ENCODE data around the gene G6PC2.

- TF ChIP-seq OSR1 (CRISPR knock-in tag; IDR thresholded peaks at IDR 0.05): no peak
- TF ChIP-seq ZFP3 (CRISPR knock-in tag; IDR thresholded peaks at IDR 0.05): no peak
- no peak for TF ChIP-seq CREB5 (CRISPR knock-in tag; IDR thresholded peaks at IDR 0.05; ENCODE audit: low read depth)
- no peak for TF ChIP-seq ARNTL (CRISPR knock-in tag; IDR thresholded peaks at IDR 0.05; ENCODE audit: borderline replicate concordance, low read depth)
- TF ChIP-seq CSDC2 (CRISPR knock-in tag; IDR thresholded peaks at IDR 0.05): no peak
- TF ChIP-seq, protein P1, sequence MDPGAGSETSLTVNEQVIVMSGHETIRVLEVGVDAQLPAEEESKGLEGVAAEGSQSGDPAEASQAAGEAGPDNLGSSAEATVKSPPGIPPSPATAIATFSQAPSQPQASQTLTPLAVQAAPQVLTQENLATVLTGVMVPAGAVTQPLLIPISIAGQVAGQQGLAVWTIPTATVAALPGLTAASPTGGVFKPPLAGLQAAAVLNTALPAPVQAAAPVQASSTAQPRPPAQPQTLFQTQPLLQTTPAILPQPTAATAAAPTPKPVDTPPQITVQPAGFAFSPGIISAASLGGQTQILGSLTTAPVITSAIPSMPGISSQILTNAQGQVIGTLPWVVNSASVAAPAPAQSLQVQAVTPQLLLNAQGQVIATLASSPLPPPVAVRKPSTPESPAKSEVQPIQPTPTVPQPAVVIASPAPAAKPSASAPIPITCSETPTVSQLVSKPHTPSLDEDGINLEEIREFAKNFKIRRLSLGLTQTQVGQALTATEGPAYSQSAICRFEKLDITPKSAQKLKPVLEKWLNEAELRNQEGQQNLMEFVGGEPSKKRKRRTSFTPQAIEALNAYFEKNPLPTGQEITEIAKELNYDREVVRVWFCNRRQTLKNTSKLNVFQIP (CRISPR knock-in tag; IDR thresholded peaks at IDR 0.05; ENCODE audit: borderline replicate concordance, low read depth): no peak
- no peak for TF ChIP-seq PATZ1 (CRISPR knock-in tag; IDR thresholded peaks at IDR 0.05; ENCODE audit: borderline replicate concordance)
- TF ChIP-seq TSHZ2 (CRISPR knock-in tag; IDR thresholded peaks at IDR 0.05): no peak
- no peak for TF ChIP-seq ZNF70 (CRISPR knock-in tag; IDR thresholded peaks at IDR 0.05)
Measured at GRCh38 chr2:168944065-168944464, 43.0 kb downstream of the G6PC2 start.
